Motor neuron (in vitro differentiated cells): ENCODE measurements around the gene UST. TPM values are rescaled to one million over a fixed set of nuclear protein-coding genes. Genes with fewer than 3 reads are reported as not detected.
"Not testable (repeated sequence)": the region's sequence is repeated elsewhere in the genome, so short reads cannot be mapped to it uniquely, and the experiment has no call there.

Experiments used
- ATAC-seq, 8 experiments: fragments of 200-7000 bp; cut with Tn5 transposase; replicated peaks in 6 of 8; 2 replicates each; pipeline ENCODE4 v1.8.0; 2021; ENCODE audit warnings: mild to moderate bottlenecking in 8 of 8, moderate library complexity in 8 of 8
- H3K27ac ChIP-seq, 2 donors: fragments of 250-450 bp; sonication (Bioruptor Pico); 2 replicates each; pipeline ENCODE4 v1.9.0; 2021; ENCODE audit warnings: antibody characterized with exemption in 2 of 2, mild to moderate bottlenecking in 2 of 2, moderate library complexity in 1 of 2
- H3K4me1 ChIP-seq, 2 donors: fragments of 250-450 bp; sonication (Bioruptor Pico); replicated peaks in 1 of 2; 2 replicates each; pipeline ENCODE4 v1.6.1; 2021; ENCODE audit warnings: antibody characterized with exemption in 2 of 2, mild to moderate bottlenecking in 2 of 2, moderate library complexity in 1 of 2
- H3K4me3 ChIP-seq, 5 donors: fragments of 250-450 bp; sonication (Bioruptor Pico); 2 replicates each; pipeline ENCODE4 v1.9.0; 2021; ENCODE audit warnings: antibody characterized with exemption in 5 of 5, mild to moderate bottlenecking in 5 of 5, moderate library complexity in 4 of 5
- WGBS, 10 experiments: fragments of 450-650 bp; shearing (Covaris generic); methylation state at CpG; one replicate each; pipeline ENCODE4 v1.0.0; 2022; 5-methylcytosine and 5-hydroxymethylcytosine counted together
- in situ Hi-C, 9 experiments: fragments of 400-800 bp; cut with MboI; loops; one replicate each; pipeline ENCODE4 v1.15.0; 2021; ENCODE audit warnings: low sequenced_read_pairs in 9 of 9, low pct_unique_long_range_greater_than_20kb in 2 of 9; ENCODE audit not compliant: unreplicated experiment in 9 of 9
- total RNA-seq, 8 experiments: library from RNA; unstranded; fragments of 300-600 nt; gene quantifications; 2 replicates each; pipeline versions ENCODE4 v1.2.3 to v1.2.4, GENCODE V29; 2022

Gene UST
- total RNA-seq, 8 experiments from 2014 or later = 5.2 to 22.9 (median 7.8) TPM

DNA sequence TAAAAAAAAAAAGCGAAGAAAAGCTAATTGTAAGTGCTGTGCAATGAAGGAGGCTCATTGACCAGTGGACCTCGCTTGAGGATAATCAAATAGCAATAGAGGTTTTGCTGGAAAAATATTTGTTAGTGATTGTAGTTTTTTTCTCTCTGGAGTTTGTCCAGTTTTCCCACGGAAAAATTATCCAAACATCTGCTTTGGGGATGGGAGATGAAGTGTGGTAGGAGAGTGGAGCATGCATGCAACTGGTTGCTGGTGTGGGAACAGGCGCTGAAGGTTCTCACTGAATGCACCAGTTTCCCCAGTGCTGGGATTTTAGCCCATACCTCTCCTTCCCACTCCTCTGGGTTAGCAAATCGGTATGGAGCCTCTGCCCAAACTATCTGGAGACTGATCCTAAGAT, 288.9 kb downstream of the UST start:
- in situ Hi-C loops = loop anchor here in 3 of 9 experiments (25.0 kb wide), 1 partner anchor 402 kb away; no protein-coding TSS in a partner anchor
- 48 to 100% (median 64%) methylated on average over 1 to 3 of the region's 5 CpGs; no CpG with 5 or more reads in 2 of the 10 experiments for WGBS, 10 experiments
- no peak overlapping the region for H3K27ac ChIP-seq
- no peak overlapping the region for H3K4me3 ChIP-seq
- no peak for ATAC-seq
- H3K4me1 ChIP-seq = peaks cover 17 to 29% of the 10 kb centered on the region in 2 donors

DNA sequence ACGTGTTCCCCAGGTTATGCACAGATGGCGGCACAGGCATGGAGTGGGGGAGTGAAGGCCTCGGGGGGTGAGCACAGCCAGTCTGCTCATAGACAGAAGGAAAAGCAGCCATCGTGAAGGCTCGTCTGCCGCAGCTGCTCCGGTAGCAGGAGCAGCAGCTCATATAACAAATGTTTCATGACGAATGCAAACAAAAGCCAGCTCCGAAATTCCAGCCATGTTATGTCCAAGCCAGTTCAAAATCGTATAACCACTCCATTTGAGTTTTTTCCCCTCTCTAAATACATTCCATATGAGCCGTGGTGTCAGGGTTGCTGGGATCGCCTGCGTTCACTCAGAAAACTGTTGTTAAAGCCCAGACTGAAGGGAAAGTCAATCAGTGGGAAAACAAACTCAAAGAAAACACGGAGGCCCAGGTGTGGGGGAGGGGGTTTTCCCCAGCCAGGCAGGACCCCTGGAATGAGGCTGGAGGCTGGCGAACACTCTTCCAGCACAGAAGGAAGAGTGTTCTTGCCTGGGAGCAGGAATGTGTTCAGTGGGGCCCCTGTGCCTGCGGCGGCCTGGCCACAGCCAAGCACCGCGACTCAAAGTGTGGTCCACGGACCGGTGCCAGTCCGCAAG, 290.3 kb downstream of the UST start:
- WGBS, 10 experiments = 40 to 87% (median 63%) methylated on average over 1 to 20 of the region's 22 CpGs; no CpG with 5 or more reads in 1 of the 10 experiments
- H3K27ac ChIP-seq = peak overlapping the region in 1 of 2 donors; percentile 5
- peak in 5 of 8 experiments; percentile 53 to 85 (median 60) for ATAC-seq

DNA sequence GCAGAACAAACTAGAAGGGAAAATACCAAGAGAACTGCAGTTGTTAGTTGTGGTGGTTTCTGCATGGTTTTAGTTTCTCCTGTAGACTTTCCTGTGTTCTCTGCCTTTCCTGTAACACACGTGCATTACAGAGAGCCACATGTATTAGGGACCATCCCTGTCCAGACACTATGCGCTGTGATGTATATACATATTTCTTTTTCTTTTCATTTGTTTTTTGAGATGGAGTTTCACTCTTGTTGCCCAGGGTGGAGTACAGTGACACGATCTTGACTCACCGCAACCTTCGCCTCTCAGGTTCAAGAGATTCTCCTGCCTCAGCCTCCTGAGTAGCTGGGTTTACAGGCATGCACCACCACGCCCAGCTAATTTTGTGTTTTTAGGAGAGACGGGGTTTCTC, 292.2 kb downstream of the UST start:
- peak in 2 of 8 experiments; percentile 65 to 71 for ATAC-seq
- in situ Hi-C loops = loop anchor here in 3 of 9 experiments (25.0 kb wide), 1 partner anchor 398 kb away; no protein-coding TSS in a partner anchor
- peaks cover 8 to 12% of the 10 kb centered on the region in 2 donors for H3K4me1 ChIP-seq
- 19 to 100% (median 91%) methylated on average over 1 to 7 of the region's 7 CpGs for WGBS, 10 experiments
- H3K27ac ChIP-seq, H3K4me3 ChIP-seq: not testable (repeated sequence)

More for the DNA sequence above, 290.3 kb downstream of the UST start:
- in situ Hi-C loops = loop anchor here in 3 of 9 experiments (25.0 kb wide), 1 partner anchor 400 kb away; no protein-coding TSS in a partner anchor
- Histone ChIP-seq H3K4me3 (no peak overlapping the region), H3K4me1 (peaks cover 17 to 29% of the 10 kb centered on the region in 2 donors)

DNA sequence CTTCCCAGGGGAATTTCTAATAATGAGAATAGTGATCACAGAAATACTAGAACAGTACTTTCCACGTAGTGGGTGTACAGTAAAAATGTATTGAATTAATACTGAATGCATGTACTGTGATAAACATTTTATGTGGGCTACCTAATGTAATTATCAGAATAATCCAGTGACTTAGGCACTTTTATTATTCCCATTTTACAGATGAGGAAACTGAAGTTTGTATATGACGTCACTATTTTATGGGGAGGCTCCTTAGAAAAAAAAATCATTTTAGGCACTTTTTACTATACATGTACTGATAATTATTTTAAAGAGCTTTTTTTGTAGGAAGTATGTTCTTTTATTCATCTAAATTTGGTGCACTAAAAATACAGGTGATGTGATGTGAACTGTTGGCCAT, 295.1 kb downstream of the UST start:
- no peak for ATAC-seq
- no peak overlapping the region for H3K27ac ChIP-seq
- H3K4me3 ChIP-seq = no peak overlapping the region
- in situ Hi-C loops = loop anchor here in 3 of 9 experiments (25.0 kb wide), 1 partner anchor 395 kb away; no protein-coding TSS in a partner anchor
- peaks cover 5 to 6% of the 10 kb centered on the region in 2 donors for H3K4me1 ChIP-seq
- WGBS, 10 experiments = 88 to 100% (median 100%) methylated on average over 1 to 2 of the region's 2 CpGs; no CpG with 5 or more reads in 2 of the 10 experiments

DNA sequence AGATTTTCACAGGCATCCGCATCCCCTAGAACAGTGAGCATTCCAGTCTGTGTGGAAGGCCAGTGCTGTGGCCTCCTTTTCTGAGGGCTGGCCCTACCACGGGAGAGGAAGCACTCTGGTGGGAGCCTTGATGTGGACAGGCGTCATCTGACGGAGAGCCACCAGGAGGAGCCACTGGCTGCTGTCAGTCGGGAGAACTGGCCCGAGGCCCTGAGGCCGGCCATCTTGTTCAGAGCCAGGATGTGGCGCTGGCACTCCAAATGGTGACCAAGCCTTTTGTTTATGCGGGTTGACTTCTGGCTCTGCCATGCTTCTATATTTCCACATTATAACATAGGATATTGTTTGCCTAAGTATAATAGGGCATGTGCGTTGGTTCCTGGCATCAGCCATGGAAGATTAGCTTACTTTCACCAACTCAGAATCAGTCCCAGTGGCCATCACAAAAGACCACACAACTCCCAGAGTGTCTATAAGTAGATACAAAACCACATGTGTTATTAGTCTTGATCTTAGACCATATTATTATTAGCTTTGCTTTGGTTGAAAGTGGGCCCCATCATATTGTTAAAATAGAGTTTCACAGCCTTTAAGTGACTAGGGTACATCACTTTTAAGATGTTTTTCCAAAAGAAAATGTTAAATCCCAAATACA, 296.8 kb downstream of the UST start:
- Histone ChIP-seq H3K4me1 (no peaks in the 10 kb centered on the region), H3K27ac (no peak overlapping the region), H3K4me3 (no peak overlapping the region)
- peak in 1 of 8 experiments; percentile 33 for ATAC-seq
- 80 to 100% (median 98%) methylated on average over 1 to 10 of the region's 10 CpGs; no CpG with 5 or more reads in 2 of the 10 experiments for whole genome bisulfite sequencing, 10 experiments
- in situ Hi-C loops = loop anchor here in 3 of 9 experiments (25.0 kb wide), 1 partner anchor 394 kb away; no protein-coding TSS in a partner anchor

DNA sequence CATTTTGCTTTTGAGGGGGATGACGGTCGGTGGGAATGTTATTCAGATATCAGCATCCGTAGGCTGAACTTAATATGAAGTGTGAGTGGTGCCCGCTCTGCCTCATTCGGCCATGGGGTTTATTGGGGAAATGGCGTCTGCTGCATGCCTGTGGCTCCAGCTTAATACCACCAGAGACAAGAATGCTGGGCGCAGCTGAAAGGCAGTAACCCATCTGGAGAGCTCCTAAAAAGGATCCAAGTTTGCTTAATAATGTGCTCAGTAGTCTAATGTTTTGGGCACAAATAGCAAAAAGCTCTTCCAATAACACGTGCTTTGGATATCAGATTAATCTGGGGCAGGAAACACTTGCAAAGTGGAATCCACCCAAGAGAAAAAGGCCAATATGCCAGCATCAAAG, 297.7 kb downstream of the UST start:
- Histone ChIP-seq H3K4me1 (no peaks in the 10 kb centered on the region), H3K27ac (no peak overlapping the region), H3K4me3 (no peak overlapping the region)
- in situ Hi-C loops = loop anchor here in 3 of 9 experiments (25.0 kb wide), 1 partner anchor 393 kb away; no protein-coding TSS in a partner anchor
- ATAC-seq = no peak
- WGBS, 10 experiments = 68 to 100% (median 92%) methylated on average over 1 to 6 of the region's 8 CpGs; no CpG with 5 or more reads in 5 of the 10 experiments

DNA sequence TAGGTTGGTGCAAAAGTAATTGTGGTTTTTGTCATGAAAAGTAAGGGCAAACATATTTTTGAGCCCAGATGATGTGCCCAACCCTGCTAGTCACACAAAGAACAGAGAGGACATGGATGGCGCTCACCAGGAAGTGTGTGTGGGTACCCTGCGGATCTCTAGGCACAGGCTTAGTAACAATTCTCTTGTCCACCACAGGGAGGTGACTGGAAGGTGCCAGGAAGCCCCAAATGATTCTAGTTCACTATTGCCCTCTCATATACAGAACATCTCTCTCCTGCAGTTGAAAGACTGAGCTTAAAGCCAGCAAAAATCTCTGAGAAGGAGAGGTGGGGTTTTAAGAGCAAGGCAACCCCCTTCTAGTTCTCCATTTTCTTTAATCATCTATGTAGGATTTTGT, 298.6 kb downstream of the UST start:
- H3K4me3 ChIP-seq = no peak overlapping the region
- 20 to 100% (median 100%) methylated on average over 1 to 2 of the region's 2 CpGs; no CpG with 5 or more reads in 3 of the 10 experiments for WGBS, 10 experiments

DNA sequence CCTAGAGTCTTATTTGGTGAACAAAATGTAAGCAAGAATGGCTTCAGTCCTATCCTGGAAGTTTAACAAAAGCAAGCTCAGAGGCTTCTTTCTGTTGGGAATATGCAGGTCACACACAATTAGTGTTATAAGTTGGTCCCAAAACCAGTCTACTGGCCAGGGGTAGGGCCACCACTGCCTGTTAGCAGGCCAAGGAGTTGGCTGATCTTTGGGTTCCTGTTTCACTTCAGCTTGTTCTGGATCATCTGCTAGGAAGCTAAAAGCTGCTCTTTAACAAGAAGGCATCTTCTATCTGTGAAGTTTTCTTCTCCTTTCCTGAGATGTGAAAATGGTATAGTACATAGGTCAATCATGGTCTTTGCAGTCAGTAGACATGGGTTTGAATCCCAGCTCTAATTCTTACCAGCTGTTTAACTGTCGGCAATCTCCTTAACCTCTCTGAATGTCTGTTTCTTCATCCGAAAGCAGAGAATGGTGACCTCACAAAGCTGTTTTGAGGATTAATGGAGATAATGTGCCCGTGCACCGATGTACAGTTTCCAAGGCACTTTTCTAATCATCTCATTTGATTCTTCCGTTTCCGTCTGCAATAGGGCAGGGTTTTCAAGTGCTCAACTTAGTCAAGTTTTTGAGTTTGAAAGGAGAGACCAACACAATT, 299.5 kb downstream of the UST start:
- no peak overlapping the region for H3K27ac ChIP-seq
- no peak overlapping the region for H3K4me3 ChIP-seq
- 71 to 100% (median 91%) methylated on average over 1 to 6 of the region's 6 CpGs; no CpG with 5 or more reads in 2 of the 10 experiments for WGBS, 10 experiments
- in situ Hi-C loops = loop anchor here in 3 of 9 experiments (25.0 kb wide), 1 partner anchor 391 kb away; no protein-coding TSS in a partner anchor
- ATAC-seq = no peak
- H3K4me1 ChIP-seq = no peaks in the 10 kb centered on the region

More for the DNA sequence above, 298.6 kb downstream of the UST start:
- in situ Hi-C loops = loop anchor here in 3 of 9 experiments (25.0 kb wide), 1 partner anchor 392 kb away; no protein-coding TSS in a partner anchor
- Histone ChIP-seq H3K4me1 (no peaks in the 10 kb centered on the region), H3K27ac (no peak overlapping the region)
- peak in 1 of 8 experiments; percentile 34 for ATAC-seq

DNA sequence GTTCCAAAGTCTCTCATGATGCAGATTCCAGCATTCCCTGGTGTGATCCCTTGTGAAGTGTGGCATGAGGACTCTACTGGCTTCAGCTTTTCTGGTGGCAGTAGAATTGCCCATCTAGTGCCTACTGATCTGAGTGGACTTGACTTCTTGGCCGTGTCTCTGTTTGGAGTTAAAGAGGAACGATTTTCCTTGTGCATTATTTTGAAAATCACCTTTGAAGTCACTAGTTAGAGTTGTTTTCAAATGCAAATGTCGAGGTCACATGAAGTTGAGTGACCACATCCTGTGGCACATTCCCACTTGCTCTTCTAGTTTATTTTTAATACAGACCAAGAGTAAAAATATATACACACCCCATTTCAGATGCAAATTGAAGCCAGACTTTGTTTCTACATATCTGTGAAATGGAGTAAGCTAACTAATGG, 300.0 kb downstream of the UST start:
- peak in 2 of 8 experiments; percentile 26 to 45 for ATAC-seq
- Histone ChIP-seq H3K4me1 (no peaks in the 10 kb centered on the region), H3K4me3 (no peak overlapping the region), H3K27ac (no peak overlapping the region)
- in situ Hi-C loops = loop anchor here in 3 of 9 experiments (25.0 kb wide), 1 partner anchor 390 kb away; no protein-coding TSS in a partner anchor
- 0 to 59% (median 20%) methylated on average over 1 to 3 of the region's 3 CpGs; no CpG with 5 or more reads in 1 of the 10 experiments for WGBS, 10 experiments

DNA sequence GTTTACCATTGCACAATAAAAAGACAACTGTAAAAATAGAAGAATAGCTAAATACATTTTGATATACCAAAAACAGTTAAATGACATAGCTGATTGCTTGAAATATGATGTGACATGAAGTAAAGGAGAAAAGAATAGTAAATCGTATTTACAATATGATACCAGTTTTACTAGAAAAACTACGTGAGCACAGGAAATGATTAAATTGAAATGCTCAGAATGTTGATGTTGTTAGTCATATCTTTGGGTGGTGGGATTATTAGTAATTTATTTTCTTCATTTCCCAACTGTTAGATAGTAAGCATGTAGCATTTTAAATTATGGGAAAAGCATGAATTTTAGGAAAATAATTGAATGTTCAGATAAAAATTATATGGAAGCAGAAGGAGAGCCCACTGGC, 302.4 kb downstream of the UST start:
- H3K4me1 ChIP-seq = peaks cover 8 to 10% of the 10 kb centered on the region in 2 donors
- WGBS, 10 experiments = 16 to 100% (median 98%) methylated on average over 2 of the region's 2 CpGs; no CpG with 5 or more reads in 1 of the 10 experiments
- ATAC-seq = no peak
- no peak overlapping the region for H3K27ac ChIP-seq
- in situ Hi-C loops = loop anchor here in 3 of 9 experiments (25.0 kb wide), 1 partner anchor 388 kb away; no protein-coding TSS in a partner anchor
- no peak overlapping the region for H3K4me3 ChIP-seq

DNA sequence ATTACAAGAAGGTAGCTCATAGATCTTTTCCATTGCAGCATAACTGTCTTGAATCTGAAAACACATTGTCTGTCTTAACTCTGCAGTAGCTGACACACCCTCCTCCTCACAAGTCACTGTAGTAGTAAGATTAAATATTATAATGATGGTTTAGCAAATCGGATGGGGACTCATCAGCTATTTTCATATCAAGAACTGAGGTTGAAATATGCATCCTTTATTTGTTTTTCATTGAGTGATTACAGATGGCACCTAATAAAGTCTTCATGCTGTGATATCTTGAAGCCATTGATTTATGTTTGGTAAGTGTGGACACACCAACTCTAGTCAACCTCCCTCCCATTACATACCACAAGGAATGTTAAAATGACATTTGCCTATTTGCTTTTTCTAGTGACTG, 303.3 kb downstream of the UST start:
- peak in 3 of 8 experiments; percentile 88 to 94 (median 89) for ATAC-seq
- H3K27ac ChIP-seq = no peak overlapping the region
- in situ Hi-C loops = no loop called here
- WGBS, 10 experiments = 0 to 100% (median 55%) methylated on average over 1 of the region's 1 CpG; no CpG with 5 or more reads in 3 of the 10 experiments
- H3K4me1 ChIP-seq = peaks cover 13 to 16% of the 10 kb centered on the region in 2 donors
- H3K4me3 ChIP-seq = no peak overlapping the region

DNA sequence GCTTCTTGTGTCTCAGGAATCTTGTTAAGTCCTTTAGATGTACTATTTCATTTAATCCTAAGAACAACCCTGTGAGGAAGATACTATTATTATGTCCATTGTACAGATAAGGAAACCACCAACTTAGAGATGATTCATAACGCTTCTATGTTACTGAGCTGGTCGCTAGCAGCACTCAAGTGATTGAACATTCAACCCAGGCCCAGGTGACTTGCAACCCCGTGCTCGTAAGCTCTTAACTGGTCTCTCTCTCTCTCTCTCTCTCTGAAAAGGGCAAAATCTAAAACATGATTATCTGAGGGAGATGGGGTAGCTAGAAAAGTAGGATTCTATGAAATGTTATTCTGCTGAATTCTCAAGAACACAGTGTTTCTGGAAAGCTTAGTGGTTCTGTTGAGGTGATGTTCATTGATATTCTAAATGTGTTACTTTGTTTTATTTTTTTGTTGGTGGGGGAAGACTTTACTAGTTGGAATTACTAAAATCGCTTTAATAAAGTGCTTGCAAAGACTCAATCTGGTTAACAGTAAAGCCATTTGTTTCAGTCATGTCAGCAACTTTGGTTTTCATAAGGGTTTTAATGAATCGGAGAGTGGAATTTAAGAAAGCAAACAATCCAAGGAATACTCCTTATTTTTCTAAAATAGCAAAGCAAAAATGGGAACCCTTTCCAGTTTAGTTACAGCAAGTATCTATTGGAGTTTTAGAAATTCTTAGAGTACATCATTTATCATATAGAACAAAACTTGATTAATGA, 305.7 kb downstream of the UST start:
- H3K4me1 ChIP-seq = peaks cover 13 to 23% of the 10 kb centered on the region in 2 donors
- H3K4me3 ChIP-seq = no peak overlapping the region
- WGBS, 10 experiments = 87 to 100% (median 96%) methylated on average over 2 to 6 of the region's 6 CpGs
- no peak for ATAC-seq
- in situ Hi-C loops = no loop called here
- no peak overlapping the region for H3K27ac ChIP-seq
